H1 (cell line): ENCODE measurements around the gene NKAIN4. TPM values are rescaled to one million over a fixed set of nuclear protein-coding genes. Genes with fewer than 3 reads are reported as not detected.

Source experiments
- RNF2 ChIP-seq: fragments of 200-900, 300-1000 bp; sonication (generic); IDR thresholded peaks from 2 replicates; pipeline ENCODE4 v1.7.1; 2016; ENCODE audit warnings: borderline replicate concordance, low read depth, mild to moderate bottlenecking, antibody characterized with exemption, low read length; ENCODE audit not compliant: poor library complexity, severe bottlenecking; ENCODE audit errors: missing control alignments
- polyA plus RNA-seq, 7 experiments: library from polyadenylated mRNA; depleted of rRNA in 3 of 7; stranded (reverse) in 5 of 7; unstranded in 2 of 7; fragments of >200 nt in 5 of 7; fragments of 200-250 nt in 2 of 7; gene quantifications; 1 replicate in 5 of 7; 2 replicates in 1 of 7; 4 replicates in 1 of 7; pipeline versions ENCODE4 v1.2.1 to v1.2.3, GENCODE V29; 2011 to 2013; ENCODE audit warnings: missing spikeins in 2 of 7, mixed read lengths in 2 of 7
- total RNA-seq: library from RNA; stranded (reverse); fragmentation: NEBNext Ultra II Directional; extraction: Animal tissue kit (Norgen Biotek cat#: 25700); gene quantifications from 2 replicates; pipeline ENCODE4 v1.2.1, GENCODE V29; 2021

NKAIN4 gene
- total and polyA plus RNA-seq, 2 of the 8 experiments (the other 6 are each of a cell fraction or from before 2014, with no cell fraction given), result 6.9 to 17.0 TPM

DNA sequence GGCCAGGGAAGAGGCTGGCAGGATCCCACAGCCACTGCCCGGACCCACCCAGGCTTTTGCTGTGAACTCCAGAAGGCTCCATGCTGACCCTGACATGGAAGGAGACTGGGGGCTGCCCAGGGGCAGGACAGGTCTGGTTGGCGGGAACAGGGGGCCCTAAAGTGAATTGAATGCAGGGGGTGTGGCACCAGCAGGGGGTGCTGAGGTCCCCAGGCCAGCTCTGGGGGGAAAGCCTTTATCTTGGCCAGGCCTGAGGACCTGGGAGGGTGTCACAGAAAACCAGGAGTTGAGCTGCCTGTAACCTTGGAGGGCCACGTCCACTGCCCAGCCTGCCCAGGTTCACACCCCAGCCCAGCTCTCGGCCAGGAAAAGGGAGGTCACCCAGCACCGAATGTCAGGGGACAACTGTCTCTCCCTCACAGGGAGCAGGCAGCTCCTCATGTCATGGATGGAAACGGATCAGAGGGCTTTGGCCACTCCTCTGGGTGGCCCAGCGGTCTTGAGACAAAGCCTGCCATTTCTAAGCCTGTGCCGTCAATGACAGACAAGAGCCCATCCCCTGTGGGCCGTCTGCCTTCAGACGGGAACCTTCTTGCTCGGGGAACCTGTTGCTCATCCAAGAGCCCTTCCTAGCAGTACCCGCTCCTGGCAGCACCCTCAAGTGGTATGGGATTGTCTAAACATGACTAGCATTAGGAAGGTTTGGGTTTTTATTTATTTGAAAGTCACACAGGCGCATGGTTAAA is 35.4 kb downstream of the NKAIN4 start (continued):
- TF ChIP-seq RNF2, result no peak
